Measurements from ENCODE around the gene ACSL3. TPM values are rescaled to one million over a fixed set of nuclear protein-coding genes. Genes with fewer than 3 reads are reported as not detected.

Gene ACSL3
- total and polyA plus RNA-seq, 2 donors (not counting 1 experiment from before 2014, with no cell fraction given): 6.7 to 46.0 TPM

GRCh38 chr2:222883420-222883819, 22.6 kb downstream of the ACSL3 start:
- no peak overlapping the region for H2AFZ ChIP-seq (ENCODE audit: insufficient read depth, low read depth, low read length, poor library complexity, severe bottlenecking)
- H4K20me1 ChIP-seq (ENCODE audit: control insufficient read depth, insufficient read depth, low read length, poor library complexity, severe bottlenecking): peaks cover 44% of the 10 kb centered on the region
- WGBS (ENCODE audit: insufficient coverage): 100% methylated on average over 2 of the region's 3 CpGs
- no peaks in the 10 kb centered on the region for H3K9me3 Mint-ChIP-seq (ENCODE audit: insufficient read depth)
- peaks cover 70% of the 10 kb centered on the region for H3K79me2 ChIP-seq (ENCODE audit: control insufficient read depth, insufficient read depth, low read length)
- TF ChIP-seq EZH2 (IDR thresholded peaks at IDR 0.05; ENCODE audit: borderline replicate concordance, insufficient read depth, low read depth, low read length, poor library complexity, severe bottlenecking) (no peak), CTCF (IDR thresholded peaks at IDR 0.05) (no peak)
- DNase-seq (no peak), ATAC-seq (ENCODE audit: low read depth) (no peak)
- H3K4me1 ChIP-seq (ENCODE audit: control insufficient read depth in 2 of 2, insufficient read depth in 2 of 2, low read length in 2 of 2): no peaks in the 10 kb centered on the region
- H3K4me1 Mint-ChIP-seq: peaks cover 24% of the 10 kb centered on the region
- intact Hi-C loops (cut with micrococcal nuclease): no loop called here
- CTCF ChIA-PET: no interaction called here
- no peaks in the 10 kb centered on the region for H3K27me3 Mint-ChIP-seq
- no peaks in the 10 kb centered on the region for H3K9me3 ChIP-seq (ENCODE audit: control extremely low read depth in 1 of 3, control insufficient read depth in 2 of 3, insufficient read depth in 1 of 3, low read length in 2 of 3)
- H3K9ac ChIP-seq (ENCODE audit: low read length): no peak overlapping the region
- H3K27ac Mint-ChIP-seq: no peak overlapping the region
- no peak overlapping the region for H3K4me2 ChIP-seq (replicated peaks; ENCODE audit: low read depth, low read length, poor library complexity, severe bottlenecking)
- POLR2A ChIA-PET: no interaction called here
- no peak overlapping the region for H3K27ac ChIP-seq (ENCODE audit: low read length in 2 of 2)
- H3K4me3 ChIP-seq (ENCODE audit: control extremely low read depth in 1 of 5, extremely low read depth in 1 of 5, insufficient read depth in 1 of 5, low read depth in 2 of 5, low read length in 4 of 5): no peak overlapping the region
- peaks cover 0 to 1% of the 10 kb centered on the region in 2 experiments for H3K36me3 ChIP-seq (replicated peaks in 1 of 2; ENCODE audit: control extremely low read depth in 1 of 2, control insufficient read depth in 1 of 2, extremely low read depth in 1 of 2, insufficient read depth in 2 of 2, low read length in 1 of 2)
- H3K27me3 ChIP-seq (replicated peaks in 1 of 4; ENCODE audit: control extremely low read depth in 1 of 4, control insufficient read depth in 3 of 4, insufficient read depth in 4 of 4, low read length in 3 of 4): no peaks in the 10 kb centered on the region
- H3K4me3 Mint-ChIP-seq: no peak overlapping the region

- Histone ChIP-seq H3K4me3 (ENCODE audit: control extremely low read depth in 1 of 5, extremely low read depth in 1 of 5, insufficient read depth in 1 of 5, low read depth in 2 of 5, low read length in 4 of 5) (no peak overlapping the region), H3K27me3 (replicated peaks in 1 of 4; ENCODE audit: control extremely low read depth in 1 of 4, control insufficient read depth in 3 of 4, insufficient read depth in 4 of 4, low read length in 3 of 4) (no peaks in the 10 kb centered on the region), H3K27ac (ENCODE audit: low read length in 2 of 2) (no peak overlapping the region), H3K9me3 (ENCODE audit: control extremely low read depth in 1 of 3, control insufficient read depth in 2 of 3, insufficient read depth in 1 of 3, low read length in 2 of 3) (no peaks in the 10 kb centered on the region), H3K4me1 (ENCODE audit: control insufficient read depth in 2 of 2, insufficient read depth in 2 of 2, low read length in 2 of 2) (no peaks in the 10 kb centered on the region), H3K79me2 (ENCODE audit: control insufficient read depth, insufficient read depth, low read length) (peaks cover 62% of the 10 kb centered on the region), H3K36me3 (replicated peaks in 1 of 2; ENCODE audit: control extremely low read depth in 1 of 2, control insufficient read depth in 1 of 2, extremely low read depth in 1 of 2, insufficient read depth in 2 of 2, low read length in 1 of 2) (peaks cover 0 to 3% of the 10 kb centered on the region in 2 experiments), H2AFZ (ENCODE audit: insufficient read depth, low read depth, low read length, poor library complexity, severe bottlenecking) (no peak overlapping the region), H3K9ac (ENCODE audit: low read length) (no peak overlapping the region), H3K4me2 (replicated peaks; ENCODE audit: low read depth, low read length, poor library complexity, severe bottlenecking) (no peak overlapping the region), H4K20me1 (ENCODE audit: control insufficient read depth, insufficient read depth, low read length, poor library complexity, severe bottlenecking) (peaks cover 35% of the 10 kb centered on the region)
- TF ChIP-seq EZH2 (IDR thresholded peaks at IDR 0.05; ENCODE audit: borderline replicate concordance, insufficient read depth, low read depth, low read length, poor library complexity, severe bottlenecking) (no peak), CTCF (IDR thresholded peaks at IDR 0.05) (no peak)
- intact Hi-C loops (cut with micrococcal nuclease): no loop called here
- H3K27ac Mint-ChIP-seq: no peak overlapping the region
- no peak for DNase-seq
- CTCF ChIA-PET: no interaction called here
- POLR2A ChIA-PET: no interaction called here
- WGBS (ENCODE audit: insufficient coverage): no CpG with 5 or more reads among the region's 2 CpGs
- H3K4me3 Mint-ChIP-seq: no peak overlapping the region
- H3K9me3 Mint-ChIP-seq (ENCODE audit: insufficient read depth): no peaks in the 10 kb centered on the region
- H3K4me1 Mint-ChIP-seq: peaks cover 19% of the 10 kb centered on the region
- no peaks in the 10 kb centered on the region for H3K27me3 Mint-ChIP-seq
- ATAC-seq (ENCODE audit: low read depth): no peak
These were observed 23.4 kb downstream of the ACSL3 start for GRCh38 chr2:222884114-222884771.
